A549 (cell line): ENCODE measurements around the gene FAM83G. TPM values are rescaled to one million over a fixed set of nuclear protein-coding genes. Genes with fewer than 3 reads are reported as not detected.
A peak's percentile ranks its signal among the peaks of the same experiment; 100 is the strongest.

Experiments used
- ATAC-seq, 2 experiments: fragments of 200-7000 bp in 1 of 2; fragments of >200 bp in 1 of 2; cut with Nextera tagmentation in 1 of 2; cut with Tn5 transposase in 1 of 2; 3 replicates each; pipeline versions ENCODE4 v1.8.0 to v1.9.1; 2018 to 2020; ENCODE audit warnings: mild to moderate bottlenecking in 1 of 2, moderate library complexity in 1 of 2
- CTCF ChIA-PET: fragments of 300-600 bp; sonication (Branson Sonifier 250); formaldehyde crosslinking; extraction: SDS; loops from one replicate; lab custom pipeline; 2021; ENCODE audit warnings: antibody characterized with exemption, inconsistent platforms; lab: Yijun Ruan, JAX
- POLR2A ChIA-PET: fragments of 350-600 bp; formaldehyde crosslinking; extraction: SDS; loops from one replicate; lab custom pipeline; 2021; ENCODE audit warnings: antibody characterized with exemption, inconsistent platforms; lab: Yijun Ruan, JAX
- DNase-seq, 2 experiments: peaks; one replicate each; pipeline versions ENCODE4 v3.0.0 to v3.0.0-alpha.2; 2011 to 2016; ENCODE audit warnings: low read depth in 1 of 2, low spot score in 1 of 2
- FAIRE-seq: peaks from 2 replicates; lab custom pipeline; 2011; peaks lifted over from hg19 to GRCh38; lab: Jason Lieb, UNC
- H3K27ac ChIP-seq, 2 experiments: fragments of >200 bp; sonication (Bioruptor Twin); formaldehyde crosslinking; 3 replicates each; pipeline ENCODE4 v1.5.1; 2016 to 2017
- H3K4me1 ChIP-seq: fragments of >200 bp; sonication (Bioruptor Twin); formaldehyde crosslinking; 3 replicates; pipeline ENCODE4 v1.6.1; 2016
- H3K4me2 ChIP-seq: fragments of >200 bp; sonication (Bioruptor Twin); formaldehyde crosslinking; 3 replicates; pipeline ENCODE4 v1.6.1; 2016
- H3K4me3 ChIP-seq: fragments of >200 bp; sonication (Bioruptor Twin); formaldehyde crosslinking; 3 replicates; pipeline ENCODE4 v1.5.1; 2016
- H3K9me3 ChIP-seq: fragments of >200 bp; sonication (Bioruptor Twin); formaldehyde crosslinking; 3 replicates; pipeline ENCODE4 v1.6.1; 2016
- ATOH8 ChIP-seq: fragments of 250-450 bp; sonication (Bioruptor Pico); IDR thresholded peaks from 2 replicates; pipeline ENCODE4 v1.5.0; 2020; ENCODE audit warnings: low read depth, mild to moderate bottlenecking, moderate library complexity
- BCL3 ChIP-seq: fragments of >200 bp; sonication (Bioruptor Twin); formaldehyde crosslinking; IDR thresholded peaks from 3 replicates; pipeline ENCODE4 v1.6.1; 2016
- CBX2 ChIP-seq: fragments of 200-600 bp; sonication (generic); IDR thresholded peaks from 2 replicates; pipeline ENCODE4 v1.6.1; 2016; ENCODE audit warnings: low read depth, mild to moderate bottlenecking, borderline replicate concordance
- CEBPB ChIP-seq, 2 experiments: fragments of >200 bp in 1 of 2; sonication (Bioruptor Twin) in 1 of 2; formaldehyde crosslinking in 1 of 2; IDR thresholded peaks; 2 replicates each; pipeline ENCODE4 v1.6.1; 2012 to 2016
- CHD4 ChIP-seq: fragments of 200-600 bp; sonication (generic); IDR thresholded peaks from 2 replicates; pipeline ENCODE4 v1.6.1; 2016; ENCODE audit warnings: antibody characterized with exemption, mild to moderate bottlenecking, borderline replicate concordance
- E2F6 ChIP-seq: IDR thresholded peaks from 2 replicates; pipeline ENCODE4 v1.6.1; 2012; ENCODE audit warnings: low read depth, borderline replicate concordance
- EHMT2 ChIP-seq: fragments of 200-600 bp; sonication (generic); IDR thresholded peaks from 2 replicates; pipeline ENCODE4 v1.6.1; 2016; ENCODE audit warnings: antibody characterized with exemption, low read depth, mild to moderate bottlenecking, moderate library complexity
- ELK1 ChIP-seq: fragments of 150-350 bp; IDR thresholded peaks from 2 replicates; pipeline ENCODE4 v1.6.1; 2014; ENCODE audit warnings: low read depth, mild to moderate bottlenecking, low read length
- FOSB ChIP-seq: fragments of 250-450 bp; sonication (Bioruptor Pico); IDR thresholded peaks from 2 replicates; pipeline ENCODE4 v1.5.0; 2020; ENCODE audit warnings: mild to moderate bottlenecking, moderate library complexity
- HDAC2 ChIP-seq: fragments of 200-600 bp; sonication (generic); IDR thresholded peaks from 2 replicates; pipeline ENCODE4 v1.6.1; 2016
- HES2 ChIP-seq: fragments of >200 bp; sonication (Bioruptor Twin); formaldehyde crosslinking; IDR thresholded peaks from 2 replicates; pipeline ENCODE4 v1.6.1; 2016
- JUN ChIP-seq, 2 experiments: fragments of >200 bp; sonication (Bioruptor Twin); formaldehyde crosslinking; IDR thresholded peaks; 2 replicates in 1 of 2; 3 replicates in 1 of 2; pipeline ENCODE4 v1.6.1; 2016 to 2017
- JUNB ChIP-seq: fragments of >200 bp; sonication (Bioruptor Twin); formaldehyde crosslinking; IDR thresholded peaks from 2 replicates; pipeline ENCODE4 v1.6.1; 2016
- MAZ ChIP-seq: fragments of 150-350 bp; IDR thresholded peaks from 2 replicates; pipeline ENCODE4 v1.6.1; 2014; ENCODE audit warnings: antibody characterized with exemption, low read depth, low read length, borderline replicate concordance
- MYC ChIP-seq: IDR thresholded peaks from 2 replicates; pipeline ENCODE4 v1.6.1; 2012; ENCODE audit warnings: mild to moderate bottlenecking, inconsistent platforms, low read length, improper control_type of control experiment, borderline replicate concordance
- NFE2L2 ChIP-seq: fragments of 150-350 bp; conservative IDR thresholded peaks from 2 replicates; pipeline ENCODE4 v1.6.1; 2014; ENCODE audit warnings: low read length
- RAD21 ChIP-seq, 2 experiments: fragments of >200 bp in 1 of 2; sonication (Bioruptor Twin) in 1 of 2; formaldehyde crosslinking in 1 of 2; IDR thresholded peaks in 1 of 2; conservative IDR thresholded peaks in 1 of 2; 2 replicates in 1 of 2; 3 replicates in 1 of 2; pipeline ENCODE4 v1.6.1; 2012 to 2018; ENCODE audit warnings: inconsistent platforms in 1 of 2
- RARB ChIP-seq: fragments of 250-450 bp; sonication (Bioruptor Pico); IDR thresholded peaks from 2 replicates; pipeline ENCODE4 v1.8.0; 2021; ENCODE audit warnings: mild to moderate bottlenecking, moderate library complexity
- RCOR1 ChIP-seq: fragments of 150-350 bp; IDR thresholded peaks from 2 replicates; pipeline ENCODE4 v1.6.1; 2014; ENCODE audit warnings: antibody characterized with exemption, low read length, low read depth
- REST ChIP-seq: fragments of 200-600 bp; sonication (generic); IDR thresholded peaks from 2 replicates; pipeline ENCODE4 v1.6.1; 2016; ENCODE audit warnings: antibody characterized with exemption, mild to moderate bottlenecking, moderate library complexity
- SREBF2 ChIP-seq: fragments of 450-650 bp; IDR thresholded peaks from 2 replicates; pipeline ENCODE4 v1.6.1; 2014; ENCODE audit warnings: mild to moderate bottlenecking, moderate library complexity
- TP53 ChIP-seq: fragments of 250-450 bp; sonication (Bioruptor Pico); IDR thresholded peaks from 2 replicates; pipeline ENCODE4 v1.5.0; 2021; ENCODE audit warnings: mild to moderate bottlenecking, moderate library complexity
- ZFP36 ChIP-seq: fragments of 450-650 bp; IDR thresholded peaks from 2 replicates; pipeline ENCODE4 v1.6.1; 2014; ENCODE audit warnings: borderline replicate concordance; ENCODE audit not compliant: partially characterized antibody
- ZNF302 ChIP-seq: fragments of 250-450 bp; sonication (Bioruptor Pico); IDR thresholded peaks from 2 replicates; pipeline ENCODE4 v1.9.0; 2021; ENCODE audit warnings: inconsistent platforms, mild to moderate bottlenecking, moderate library complexity
- WGBS: methylation state at CpG from one replicate; pipeline ENCODE4 v1.1.6; 2017; ENCODE audit errors: missing lambda C conversion rate; 5-methylcytosine and 5-hydroxymethylcytosine counted together
- polyA plus RNA-seq, 4 experiments: library from polyadenylated mRNA; depleted of rRNA in 3 of 4; stranded (reverse); fragments of >200 nt; fragmentation: RNase III in 1 of 4; extraction: RNeasy Plus Mini Kit Qiagen cat#74134 plus additional on column Dnase treatment in 1 of 4; gene quantifications; 2 replicates in 3 of 4; 3 replicates in 1 of 4; pipeline ENCODE4 v1.2.3, GENCODE V29; 2011 to 2017

FAM83G gene
- polyA plus RNA-seq, 2 of the 4 experiments (the other 2 are of a cell fraction), result 11.0 to 22.0 TPM

- TF ChIP-seq RCOR1, result no peak
- no peak for TF ChIP-seq REST
- TF ChIP-seq MYC, result no peak
- TF ChIP-seq ZNF302 (CRISPR knock-in tag), result no peak
- no peak for TF ChIP-seq CEBPB (IDR thresholded peaks at IDR 0.05)
- TF ChIP-seq JUN (IDR thresholded peaks at IDR 0.05), result no peak
- TF ChIP-seq, all 56 proteins: peak for 0
Measured at GRCh38 chr17:18991531-18992315, 12.8 kb downstream of the FAM83G start (continued).

- no peak for ATAC-seq
- H3K4me1 ChIP-seq, result peaks cover 22% of the 10 kb centered on the region
- 0 out of 6 replicates have a peak overlapping the region, but pooled peaks of 1 of the 2 experiments have one; percentile 13 for H3K27ac ChIP-seq
- DNase-seq, result no peak
- no peak overlapping the region for H3K4me2 ChIP-seq
- POLR2A ChIA-PET, result no interaction called here
- no peak for FAIRE-seq
- WGBS, result 100% methylated on average over 5 of the region's 6 CpGs
- H3K9me3 ChIP-seq, result peaks cover 4% of the 10 kb centered on the region
- TF ChIP-seq HDAC2 (no peak), EHMT2 (no peak), FOSB (CRISPR knock-in tag) (no peak), RARB (CRISPR knock-in tag) (no peak), ATOH8 (CRISPR knock-in tag) (no peak), JUNB (no peak), ZFP36 (no peak), SREBF2 (no peak), ELK1 (no peak), HES2 (no peak), MYC (no peak), MAZ (no peak), CHD4 (no peak), RAD21 (conservative IDR thresholded peaks at IDR 0.05 in 1 of 2, IDR thresholded peaks at IDR 0.05 in 1 of 2) (no peak), NFE2L2 (no peak), E2F6 (no peak), BCL3 (no peak), CBX2 (no peak), TP53 (no peak)
- no peak overlapping the region for H3K4me3 ChIP-seq
- CTCF ChIA-PET, result interaction anchor here (1.3 to 2.0 kb wide), 4 partner anchors 9 to 35 kb away, joined by 4 to 15 read pairs (median 4); no protein-coding TSS in a partner anchor
Measured at GRCh38 chr17:18990331-18990730, 14.2 kb downstream of the FAM83G start.
